Measurements from ENCODE around the gene HCN3.

DNA sequence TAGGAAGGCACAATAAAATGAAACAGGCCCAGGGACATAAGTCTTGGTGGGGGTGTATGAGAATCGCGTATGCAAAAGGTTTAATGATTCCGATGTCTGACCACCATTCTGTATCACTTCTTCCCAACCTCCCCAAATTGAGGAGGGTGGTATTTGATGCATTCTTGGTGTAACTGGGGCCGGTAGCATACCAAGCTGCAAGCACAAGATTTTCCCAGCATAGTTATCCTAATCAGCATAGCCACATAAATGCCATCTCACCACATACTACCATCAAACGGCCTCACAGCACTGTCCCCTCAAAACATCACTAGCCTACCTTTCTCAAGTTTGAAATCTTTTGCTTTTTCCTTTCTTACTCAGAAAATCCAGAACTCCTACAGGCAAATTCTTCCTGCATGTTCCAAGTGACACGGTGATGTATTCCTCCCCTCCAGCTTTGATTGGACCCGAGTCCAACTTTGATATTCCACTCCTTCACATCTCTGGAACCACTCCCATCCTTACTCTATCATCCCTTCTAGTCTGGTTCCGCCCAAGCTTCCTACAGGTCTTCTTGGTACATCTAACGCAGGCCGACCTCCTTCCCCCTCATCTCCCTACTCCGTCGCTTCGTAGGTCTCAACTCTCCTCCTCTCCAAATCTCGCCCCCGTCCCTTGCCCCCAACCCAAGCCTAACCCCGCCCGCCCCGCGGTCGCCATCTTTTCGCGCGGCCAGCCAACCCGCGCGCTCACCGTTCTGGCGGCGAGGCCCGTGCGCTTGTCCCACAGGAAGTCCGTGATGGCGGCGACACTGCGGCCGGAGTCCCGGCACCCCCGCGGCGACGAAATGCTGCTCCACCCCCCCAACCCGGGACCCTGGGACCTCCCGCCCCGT is 4.6 kb upstream of the HCN3 start:
- TF ChIP-seq, protein P1, sequence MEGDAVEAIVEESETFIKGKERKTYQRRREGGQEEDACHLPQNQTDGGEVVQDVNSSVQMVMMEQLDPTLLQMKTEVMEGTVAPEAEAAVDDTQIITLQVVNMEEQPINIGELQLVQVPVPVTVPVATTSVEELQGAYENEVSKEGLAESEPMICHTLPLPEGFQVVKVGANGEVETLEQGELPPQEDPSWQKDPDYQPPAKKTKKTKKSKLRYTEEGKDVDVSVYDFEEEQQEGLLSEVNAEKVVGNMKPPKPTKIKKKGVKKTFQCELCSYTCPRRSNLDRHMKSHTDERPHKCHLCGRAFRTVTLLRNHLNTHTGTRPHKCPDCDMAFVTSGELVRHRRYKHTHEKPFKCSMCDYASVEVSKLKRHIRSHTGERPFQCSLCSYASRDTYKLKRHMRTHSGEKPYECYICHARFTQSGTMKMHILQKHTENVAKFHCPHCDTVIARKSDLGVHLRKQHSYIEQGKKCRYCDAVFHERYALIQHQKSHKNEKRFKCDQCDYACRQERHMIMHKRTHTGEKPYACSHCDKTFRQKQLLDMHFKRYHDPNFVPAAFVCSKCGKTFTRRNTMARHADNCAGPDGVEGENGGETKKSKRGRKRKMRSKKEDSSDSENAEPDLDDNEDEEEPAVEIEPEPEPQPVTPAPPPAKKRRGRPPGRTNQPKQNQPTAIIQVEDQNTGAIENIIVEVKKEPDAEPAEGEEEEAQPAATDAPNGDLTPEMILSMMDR (IDR thresholded peaks at IDR 0.05): no peak
- no peak for TF ChIP-seq POLR2A (IDR thresholded peaks at IDR 0.05)
